H4 (cell line): ENCODE data around the gene DOLPP1. TPM values are rescaled to one million over a fixed set of nuclear protein-coding genes. Genes with fewer than 3 reads are reported as not detected.
"Not testable (repeated sequence)": the region's sequence is repeated elsewhere in the genome, so short reads cannot be mapped to it uniquely, and the experiment has no call there.

Experiments used
- DNase-seq: peaks from one replicate; pipeline ENCODE4 v3.0.0-alpha.2; 2015; ENCODE audit warnings: low spot score
- total RNA-seq: library from RNA; depleted of rRNA; stranded (reverse); fragments of >200 nt; shearing (Covaris generic); gene quantifications from 2 replicates; pipeline ENCODE4 v1.2.3, GENCODE V29; 2014; rRNA removed

The DOLPP1 gene
- total RNA-seq, result 17.1 and 17.5 TPM in 2 replicates

- DNase-seq, result peak; percentile 98
These were observed at the start of gene DOLPP1 for GRCh38 chr9:129080601-129081387. TSS of gene DOLPP1 (plus strand) at chr9:129081111. CDS start at chr9:129081132, 21 bp downstream.

GRCh38 chr9:129031514-129031913 lies 49.4 kb upstream of the DOLPP1 start:
- no peak for DNase-seq

- DNase-seq, result no peak
These were observed 48.3 kb upstream of the DOLPP1 start for GRCh38 chr9:129032541-129033159.

GRCh38 chr9:129033216-129033615 lies 47.7 kb upstream of the DOLPP1 start:
- no peak for DNase-seq

- not testable (repeated sequence) for DNase-seq
These were observed 45.1 kb upstream of the DOLPP1 start for GRCh38 chr9:129035838-129036237.

- peak; percentile 99 for DNase-seq
These were observed 44.5 kb upstream of the DOLPP1 start, which contains the start of gene MIGA2 for GRCh38 chr9:129036241-129036922. TSS of gene MIGA2 (plus strand) at chr9:129036626. CDS start at chr9:129040595, 3,969 bp downstream.

- no peak for DNase-seq
These were observed 43.8 kb upstream of the DOLPP1 start for GRCh38 chr9:129036923-129037766.

- DNase-seq, result no peak
These were observed 43.2 kb upstream of the DOLPP1 start for GRCh38 chr9:129037767-129038098.

GRCh38 chr9:129038109-129038852 lies 42.6 kb upstream of the DOLPP1 start:
- no peak for DNase-seq

- no peak for DNase-seq
These were observed 40.7 kb upstream of the DOLPP1 start for GRCh38 chr9:129040113-129040643.

- no peak for DNase-seq
These were observed 38.9 kb upstream of the DOLPP1 start for GRCh38 chr9:129042016-129042415.

GRCh38 chr9:129052592-129052991 lies 28.3 kb upstream of the DOLPP1 start:
- no peak for DNase-seq

- no peak for DNase-seq
These were observed 27.9 kb upstream of the DOLPP1 start for GRCh38 chr9:129053020-129053419.

GRCh38 chr9:129054163-129054851 lies 26.6 kb upstream of the DOLPP1 start:
- DNase-seq, result no peak

- no peak for DNase-seq
These were observed 21.7 kb upstream of the DOLPP1 start for GRCh38 chr9:129058965-129059795.

GRCh38 chr9:129059796-129060785 lies 20.8 kb upstream of the DOLPP1 start:
- DNase-seq, result no peak

- no peak for DNase-seq
These were observed 19.9 kb upstream of the DOLPP1 start for GRCh38 chr9:129060991-129061390.

GRCh38 chr9:129063061-129063460 lies 17.9 kb upstream of the DOLPP1 start:
- DNase-seq, result no peak
